HepG2 (cell line): ENCODE measurements around the gene THUMPD2.

Experiments
- AGO2 ChIP-seq: fragments of 200-400 bp; formaldehyde crosslinking; optimal IDR thresholded peaks from 2 replicates; pipeline ENCODE3; 2017; ENCODE audit warnings: mild to moderate bottlenecking, low read depth, low read length, moderate library complexity
- ZMAT5 ChIP-seq: sonication (generic); formaldehyde crosslinking; IDR thresholded peaks from 2 replicates; pipeline ENCODE4 v1.5.0; 2020; ENCODE audit warnings: mild to moderate bottlenecking, low read depth, missing genetic modification reagents, borderline replicate concordance
- ZNF792 ChIP-seq: IDR thresholded peaks from 2 replicates; pipeline ENCODE4 v1.6.1; 2016

GRCh38 chr2:39816845-39817244 is 37.8 kb upstream of the THUMPD2 start:
- no peak for TF ChIP-seq AGO2
- TF ChIP-seq ZNF792 (CRISPR knock-in tag) = no peak
- TF ChIP-seq ZMAT5 (CRISPR knock-in tag) = no peak
